HEK293 (cell line): Measurements from ENCODE around the gene STAT3.
"Not testable (repeated sequence)": the region's sequence is repeated elsewhere in the genome, so short reads cannot be mapped to it uniquely, and the experiment has no call there.

Experiments used
- CTCF ChIA-PET: fragments of 350-600 bp; formaldehyde crosslinking; extraction: SDS; loops from one replicate; lab custom pipeline; 2021; ENCODE audit warnings: antibody characterized with exemption; lab: Yijun Ruan, JAX
- POLR2A ChIA-PET: fragments of 300-600 bp; formaldehyde crosslinking; extraction: SDS; loops from one replicate; lab custom pipeline; 2020; ENCODE audit warnings: antibody characterized with exemption, inconsistent platforms; lab: Yijun Ruan, JAX
- H3K27ac ChIP-seq: fragments of 200-500 bp; sonication (Bioruptor generic); 2 replicates; pipeline ENCODE4 v1.5.1; 2014; ENCODE audit warnings: low read depth, low read length, control low read depth, inconsistent platforms; ENCODE audit errors: extremely low read depth
- H3K36me3 ChIP-seq, 2 experiments: fragments of 200-500 bp in 1 of 2; sonication (Bioruptor generic) in 1 of 2; 1 replicate in 1 of 2; 2 replicates in 1 of 2; pipeline ENCODE4 v1.5.1; 2014 to 2017; ENCODE audit warnings: inconsistent platforms in 2 of 2, low read length in 2 of 2; ENCODE audit not compliant: control insufficient read depth in 2 of 2, insufficient read depth in 1 of 2
- H3K4me1 ChIP-seq: fragments of 200-500 bp; sonication (Bioruptor generic); 2 replicates; pipeline ENCODE4 v1.5.1; 2014; ENCODE audit warnings: mild to moderate bottlenecking, low read length, inconsistent platforms; ENCODE audit not compliant: control insufficient read depth, insufficient read depth
- H3K4me3 ChIP-seq: 2 replicates; pipeline ENCODE4 v1.5.1; 2011; ENCODE audit warnings: low read depth, mild to moderate bottlenecking, control low read depth, low read length, moderate library complexity
- H3K9me3 ChIP-seq: fragments of 200-500 bp; sonication (Bioruptor generic); 2 replicates; pipeline ENCODE4 v1.5.1; 2014; ENCODE audit warnings: low read depth, low read length, inconsistent platforms; ENCODE audit not compliant: control insufficient read depth, insufficient read depth
- AEBP2 ChIP-seq: fragments of 450-650 bp; formaldehyde crosslinking; IDR thresholded peaks from 2 replicates; pipeline ENCODE4 v1.5.1; 2016; ENCODE audit warnings: missing biosample characterization, missing genetic modification characterization, borderline replicate concordance
- RBAK ChIP-seq: fragments of 450-650 bp; formaldehyde crosslinking; IDR thresholded peaks from 2 replicates; pipeline ENCODE4 v1.5.1; 2016; ENCODE audit warnings: missing biosample characterization, missing genetic modification characterization
- ZBTB17 ChIP-seq: fragments of 450-650 bp; formaldehyde crosslinking; IDR thresholded peaks from 2 replicates; pipeline ENCODE4 v1.5.1; 2016; ENCODE audit warnings: missing biosample characterization, missing genetic modification characterization
- ZBTB20 ChIP-seq: fragments of 450-650 bp; formaldehyde crosslinking; IDR thresholded peaks from 2 replicates; pipeline ENCODE4 v1.5.1; 2016; ENCODE audit warnings: missing biosample characterization, missing genetic modification characterization
- ZFHX2 ChIP-seq: fragments of 450-650 bp; formaldehyde crosslinking; conservative IDR thresholded peaks from 2 replicates; pipeline ENCODE4 v1.5.1; 2016; ENCODE audit warnings: missing biosample characterization, missing genetic modification characterization
- ZFP41 ChIP-seq: fragments of 450-650 bp; formaldehyde crosslinking; IDR thresholded peaks from 2 replicates; pipeline ENCODE4 v1.5.1; 2016; ENCODE audit warnings: missing biosample characterization, missing genetic modification characterization, borderline replicate concordance
- ZNF114 ChIP-seq: fragments of 450-650 bp; formaldehyde crosslinking; IDR thresholded peaks from 2 replicates; pipeline ENCODE4 v1.5.0; 2017; ENCODE audit warnings: missing biosample characterization, missing genetic modification characterization
- ZNF133 ChIP-seq: fragments of 450-650 bp; formaldehyde crosslinking; IDR thresholded peaks from 2 replicates; pipeline ENCODE4 v1.5.1; 2016; ENCODE audit warnings: missing biosample characterization, missing genetic modification characterization
- ZNF169 ChIP-seq: fragments of 450-650 bp; formaldehyde crosslinking; IDR thresholded peaks from 2 replicates; pipeline ENCODE4 v1.5.1; 2016; ENCODE audit warnings: missing biosample characterization, missing genetic modification characterization
- ZNF184 ChIP-seq: fragments of 450-650 bp; IDR thresholded peaks from 2 replicates; pipeline ENCODE4 v1.5.1; 2018; ENCODE audit warnings: missing biosample characterization, mild to moderate bottlenecking, missing genetic modification characterization
- ZNF221 ChIP-seq: fragments of 450-650 bp; formaldehyde crosslinking; IDR thresholded peaks from 2 replicates; pipeline ENCODE4 v1.5.1; 2017; ENCODE audit warnings: missing biosample characterization, missing genetic modification characterization, borderline replicate concordance
- ZNF223 ChIP-seq: fragments of 450-650 bp; formaldehyde crosslinking; IDR thresholded peaks from 2 replicates; pipeline ENCODE4 v1.5.1; 2016; ENCODE audit warnings: missing biosample characterization, missing genetic modification characterization
- ZNF335 ChIP-seq: fragments of 450-650 bp; formaldehyde crosslinking; conservative IDR thresholded peaks from 2 replicates; pipeline ENCODE4 v1.5.1; 2016; ENCODE audit warnings: missing biosample characterization, missing genetic modification characterization
- ZNF596 ChIP-seq: fragments of 450-650 bp; IDR thresholded peaks from 2 replicates; pipeline ENCODE4 v1.5.0; 2018; ENCODE audit warnings: missing biosample characterization, mild to moderate bottlenecking, missing genetic modification characterization, moderate library complexity
- ZNF610 ChIP-seq: fragments of 450-650 bp; formaldehyde crosslinking; IDR thresholded peaks from 2 replicates; pipeline ENCODE4 v1.5.1; 2016; ENCODE audit warnings: missing biosample characterization, missing genetic modification characterization, borderline replicate concordance
- ZNF664 ChIP-seq: fragments of 450-650 bp; formaldehyde crosslinking; IDR thresholded peaks from 2 replicates; pipeline ENCODE4 v1.5.1; 2016; ENCODE audit warnings: missing biosample characterization, missing genetic modification characterization
- TF ChIP-seq, protein P1 (sequence below): fragments of 450-650 bp; formaldehyde crosslinking; IDR thresholded peaks from 2 replicates; pipeline ENCODE4 v1.5.1; 2017; ENCODE audit warnings: missing biosample characterization, mild to moderate bottlenecking, missing genetic modification characterization, moderate library complexity
- TF ChIP-seq, protein P2 (sequence below): fragments of 450-650 bp; formaldehyde crosslinking; IDR thresholded peaks from 2 replicates; pipeline ENCODE4; 2016; ENCODE audit warnings: missing biosample characterization, missing genetic modification characterization
- TF ChIP-seq, protein P3 (sequence below): fragments of 450-650 bp; formaldehyde crosslinking; IDR thresholded peaks from 2 replicates; pipeline ENCODE4 v1.5.1; 2016; ENCODE audit warnings: missing biosample characterization, missing genetic modification characterization

STAT3 gene

GRCh38 chr17:42305543-42306384 lies 82.5 kb downstream of the STAT3 start:
- ChIA-PET CTCF (interaction anchor here (0.6 to 0.7 kb wide), 3 partner anchors 42 to 212 kb away, joined by 3 read pairs; no protein-coding TSS in a partner anchor), POLR2A (interaction anchor here (1.4 kb wide), 1 partner anchor 31 kb away, joined by 4 read pairs; no protein-coding TSS in a partner anchor)
- Histone ChIP-seq H3K9me3 (no peaks in the 10 kb centered on the region), H3K4me3 (no peak overlapping the region), H3K27ac (no peak overlapping the region), H3K4me1 (no peaks in the 10 kb centered on the region)
- TF ChIP-seq ZNF133 (no peak), ZBTB17 (tag by site-specific recombination) (peak; percentile 77)
- TF ChIP-seq, all 188 proteins: peak for 1
- H3K36me3 ChIP-seq: no peaks in the 10 kb centered on the region

DNA sequence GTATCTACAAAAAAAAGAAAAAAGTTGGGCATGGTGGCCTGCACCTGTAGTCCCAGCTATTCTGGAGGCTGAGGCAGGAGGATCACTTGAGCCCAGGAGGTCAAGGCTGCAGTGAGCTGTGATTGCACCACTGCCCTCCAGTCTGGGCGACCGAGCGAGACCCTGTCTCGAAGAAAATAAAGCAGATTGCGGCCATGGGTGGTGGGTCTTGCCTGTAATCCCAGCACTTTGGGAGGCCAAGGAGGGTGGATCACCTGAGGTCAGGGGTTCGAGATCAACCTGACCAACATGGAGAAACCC lies 83.3 kb downstream of the STAT3 start:
- POLR2A ChIA-PET: interaction anchor here (1.4 kb wide), 1 partner anchor 30 kb away, joined by 4 read pairs; no protein-coding TSS in a partner anchor
- H3K27ac ChIP-seq, CTCF ChIA-PET, H3K36me3 ChIP-seq, H3K9me3 ChIP-seq, H3K4me1 ChIP-seq, H3K4me3 ChIP-seq: not testable (repeated sequence)

GRCh38 chr17:42304187-42305030 lies 83.8 kb downstream of the STAT3 start:
- Histone ChIP-seq H3K27ac (no peak overlapping the region), H3K36me3 (no peaks in the 10 kb centered on the region), H3K9me3 (no peaks in the 10 kb centered on the region), H3K4me3 (no peak overlapping the region), H3K4me1 (no peaks in the 10 kb centered on the region)
- ChIA-PET POLR2A (interaction anchor here (1.4 kb wide), 1 partner anchor 29 kb away, joined by 4 read pairs; no protein-coding TSS in a partner anchor), CTCF (interaction anchor here (0.6 to 1.2 kb wide), 5 partner anchors 9 to 214 kb away, joined by 3 to 5 read pairs (median 4); partner anchors contain the start of gene STAT3)
- no peak for TF ChIP-seq ZNF169 (tag by site-specific recombination)
- TF ChIP-seq ZNF596 (tag by site-specific recombination): no peak
- TF ChIP-seq ZFHX2 (tag by site-specific recombination): no peak
- no peak for TF ChIP-seq ZNF610
- TF ChIP-seq, protein P1, sequence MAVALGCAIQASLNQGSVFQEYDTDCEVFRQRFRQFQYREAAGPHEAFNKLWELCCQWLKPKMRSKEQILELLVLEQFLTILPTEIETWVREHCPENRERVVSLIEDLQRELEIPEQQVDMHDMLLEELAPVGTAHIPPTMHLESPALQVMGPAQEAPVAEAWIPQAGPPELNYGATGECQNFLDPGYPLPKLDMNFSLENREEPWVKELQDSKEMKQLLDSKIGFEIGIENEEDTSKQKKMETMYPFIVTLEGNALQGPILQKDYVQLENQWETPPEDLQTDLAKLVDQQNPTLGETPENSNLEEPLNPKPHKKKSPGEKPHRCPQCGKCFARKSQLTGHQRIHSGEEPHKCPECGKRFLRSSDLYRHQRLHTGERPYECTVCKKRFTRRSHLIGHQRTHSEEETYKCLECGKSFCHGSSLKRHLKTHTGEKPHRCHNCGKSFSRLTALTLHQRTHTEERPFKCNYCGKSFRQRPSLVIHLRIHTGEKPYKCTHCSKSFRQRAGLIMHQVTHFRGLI (tag by site-specific recombination): no peak
- TF ChIP-seq, protein P2, sequence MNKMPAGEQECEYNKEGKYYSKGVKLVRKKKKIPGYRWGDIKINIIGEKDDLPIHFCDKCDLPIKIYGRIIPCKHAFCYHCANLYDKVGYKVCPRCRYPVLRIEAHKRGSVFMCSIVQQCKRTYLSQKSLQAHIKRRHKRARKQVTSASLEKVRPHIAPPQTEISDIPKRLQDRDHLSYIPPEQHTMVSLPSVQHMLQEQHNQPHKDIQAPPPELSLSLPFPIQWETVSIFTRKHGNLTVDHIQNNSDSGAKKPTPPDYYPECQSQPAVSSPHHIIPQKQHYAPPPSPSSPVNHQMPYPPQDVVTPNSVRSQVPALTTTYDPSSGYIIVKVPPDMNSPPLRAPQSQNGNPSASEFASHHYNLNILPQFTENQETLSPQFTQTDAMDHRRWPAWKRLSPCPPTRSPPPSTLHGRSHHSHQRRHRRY (tag by site-specific recombination): no peak
- TF ChIP-seq ZNF223 (tag by site-specific recombination): no peak
- TF ChIP-seq ZNF335: no peak
- TF ChIP-seq ZFP41 (tag by site-specific recombination): no peak
- TF ChIP-seq, protein P3, sequence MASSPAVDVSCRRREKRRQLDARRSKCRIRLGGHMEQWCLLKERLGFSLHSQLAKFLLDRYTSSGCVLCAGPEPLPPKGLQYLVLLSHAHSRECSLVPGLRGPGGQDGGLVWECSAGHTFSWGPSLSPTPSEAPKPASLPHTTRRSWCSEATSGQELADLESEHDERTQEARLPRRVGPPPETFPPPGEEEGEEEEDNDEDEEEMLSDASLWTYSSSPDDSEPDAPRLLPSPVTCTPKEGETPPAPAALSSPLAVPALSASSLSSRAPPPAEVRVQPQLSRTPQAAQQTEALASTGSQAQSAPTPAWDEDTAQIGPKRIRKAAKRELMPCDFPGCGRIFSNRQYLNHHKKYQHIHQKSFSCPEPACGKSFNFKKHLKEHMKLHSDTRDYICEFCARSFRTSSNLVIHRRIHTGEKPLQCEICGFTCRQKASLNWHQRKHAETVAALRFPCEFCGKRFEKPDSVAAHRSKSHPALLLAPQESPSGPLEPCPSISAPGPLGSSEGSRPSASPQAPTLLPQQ (tag by site-specific recombination): no peak
- TF ChIP-seq AEBP2 (tag by site-specific recombination): no peak
- no peak for TF ChIP-seq ZNF184 (tag by site-specific recombination)
- no peak for TF ChIP-seq ZNF221
- TF ChIP-seq ZNF664 (tag by site-specific recombination): no peak
- no peak for TF ChIP-seq RBAK (tag by site-specific recombination)
- TF ChIP-seq ZNF114: no peak
- TF ChIP-seq ZBTB20 (tag by site-specific recombination): no peak
